Ishikawa (cell line): ENCODE results near the gene SHMT2.

Source experiments
- EP300 ChIP-seq: IDR thresholded peaks from 2 replicates; pipeline ENCODE4 v1.6.1; 2012; ENCODE audit warnings: borderline replicate concordance
- RAD21 ChIP-seq: IDR thresholded peaks from 2 replicates; pipeline ENCODE4 v1.6.1; 2012; ENCODE audit warnings: low read depth
- REST ChIP-seq: IDR thresholded peaks from 2 replicates; pipeline ENCODE4 v1.6.1; 2012; ENCODE audit warnings: low read depth, mild to moderate bottlenecking
- TAF1 ChIP-seq: IDR thresholded peaks from 2 replicates; pipeline ENCODE4 v1.6.1; 2012; ENCODE audit warnings: low read depth, mild to moderate bottlenecking
- ZBTB7A ChIP-seq: IDR thresholded peaks from 2 replicates; pipeline ENCODE4 v1.6.1; 2012; ENCODE audit warnings: low read depth

GRCh38 chr12:57234233-57234570 lies 4.7 kb downstream of the SHMT2 start:
- no peak for TF ChIP-seq RAD21
- TF ChIP-seq ZBTB7A = no peak
- TF ChIP-seq EP300 = no peak
- TF ChIP-seq REST = no peak
- TF ChIP-seq TAF1 = no peak
